K562 (cell line): ENCODE data around the gene SOX21. TPM values are rescaled to one million over a fixed set of nuclear protein-coding genes. Genes with fewer than 3 reads are reported as not detected.

Source experiments
- NFIC ChIP-seq: fragments of 450-650 bp; IDR thresholded peaks from 2 replicates; pipeline ENCODE4 v1.6.1; 2017; ENCODE audit warnings: mild to moderate bottlenecking, inconsistent platforms
- SMAD3 ChIP-seq: fragments of 450-650 bp; formaldehyde crosslinking; conservative IDR thresholded peaks from 2 replicates; pipeline ENCODE4 v1.4.0; 2020; ENCODE audit warnings: mild to moderate bottlenecking
- UBTF ChIP-seq, 2 experiments: IDR thresholded peaks; 2 replicates each; pipeline ENCODE4 v1.6.1; 2012; ENCODE audit warnings: improper control_type of control experiment in 2 of 2, low read depth in 2 of 2, low read length in 2 of 2, borderline replicate concordance in 1 of 2
- ZNF407 ChIP-seq: fragments of 450-650 bp; IDR thresholded peaks from 2 replicates; pipeline ENCODE4 v1.6.1; 2016; ENCODE audit warnings: low read depth
- ZNF766 ChIP-seq: fragments of 200-800 bp; sonication (Bioruptor generic); conservative IDR thresholded peaks from 2 replicates; pipeline ENCODE4 v1.6.1; 2016; ENCODE audit warnings: missing genetic modification characterization, missing compliant biosample characterization
- ZSCAN32 ChIP-seq: fragments of 450-650 bp; formaldehyde crosslinking; IDR thresholded peaks from 2 replicates; pipeline ENCODE4 v1.4.0; 2020; ENCODE audit warnings: mild to moderate bottlenecking, moderate library complexity
- polyA plus RNA-seq, 8 experiments: library from polyadenylated mRNA; depleted of rRNA in 4 of 8; stranded (reverse) in 5 of 8; unstranded in 3 of 8; fragments of >200 nt; fragmentation: Nextera tagmentation in 2 of 8; fragmentation: Illumina TruSeq in 1 of 8; extraction: Ambion mirVana in 2 of 8; extraction: Trizol in 1 of 8; gene quantifications; 2 replicates each; pipeline versions ENCODE4 v1.2.1 to v1.2.3, GENCODE V29; 2011 to 2014; ENCODE audit warnings: inconsistent platforms in 1 of 8, missing spikeins in 1 of 8
- total RNA-seq, 7 experiments: library from RNA; depleted of rRNA in 6 of 7; stranded (reverse); fragments of >200 nt in 6 of 7; fragmentation: Illumina TruSeq in 2 of 7; extraction: Trizol in 2 of 7; gene quantifications; 2 replicates each; pipeline versions ENCODE4 v1.2.1 to v1.2.3, GENCODE V29; 2011 to 2021; ENCODE audit warnings: low replicate concordance in 1 of 7

Gene SOX21
- total and polyA plus RNA-seq, 9 of the 15 experiments (the other 6 are each of a cell fraction or from before 2014, with no cell fraction given) = 0.07 TPM; not detected in 8

GRCh38 chr13:94705081-94706030 is 7.0 kb downstream of the SOX21 start (continued):
- no peak for TF ChIP-seq ZNF407
- no peak for TF ChIP-seq NFIC
- TF ChIP-seq ZNF766 (CRISPR knock-in tag) = no peak
- TF ChIP-seq ZSCAN32 = no peak
- no peak for TF ChIP-seq SMAD3 (CRISPR knock-in tag)
- no peak for TF ChIP-seq UBTF (IDR thresholded peaks at IDR 0.05; ENCODE audit: borderline replicate concordance in 1 of 2, low read depth in 2 of 2, low read length in 2 of 2)
